HUES6 (cell line): Measurements from ENCODE around the gene RNF31.
A peak's percentile ranks its signal among the peaks of the same experiment; 100 is the strongest.
"Not testable (repeated sequence)": the region's sequence is repeated elsewhere in the genome, so short reads cannot be mapped to it uniquely, and the experiment has no call there.

Experiments
- H3K27ac ChIP-seq: 2 replicates; pipeline ENCODE4 v1.7.0; 2013; ENCODE audit warnings: low read depth, mild to moderate bottlenecking, low read length, inconsistent platforms
- H3K27me3 ChIP-seq: 2 replicates; pipeline ENCODE4 v1.6.1; 2013; ENCODE audit warnings: low read length; ENCODE audit not compliant: control insufficient read depth, insufficient read depth
- H3K36me3 ChIP-seq: 2 replicates; pipeline ENCODE4 v1.6.1; 2013; ENCODE audit warnings: low read length; ENCODE audit not compliant: control insufficient read depth, insufficient read depth
- H3K4me1 ChIP-seq: 2 replicates; pipeline ENCODE4 v1.6.1; 2013; ENCODE audit warnings: low read length; ENCODE audit not compliant: control insufficient read depth, insufficient read depth
- H3K4me3 ChIP-seq: 2 replicates; pipeline ENCODE4 v1.5.1; 2013; ENCODE audit warnings: low read depth, low read length
- H3K9ac ChIP-seq: one replicate; pipeline ENCODE4 v1.6.1; 2013; ENCODE audit warnings: mild to moderate bottlenecking, low read length
- H3K9me3 ChIP-seq: 2 replicates; pipeline ENCODE4 v1.6.1; 2013; ENCODE audit warnings: low read depth, low read length; ENCODE audit not compliant: control insufficient read depth, insufficient read depth

Gene RNF31

DNA sequence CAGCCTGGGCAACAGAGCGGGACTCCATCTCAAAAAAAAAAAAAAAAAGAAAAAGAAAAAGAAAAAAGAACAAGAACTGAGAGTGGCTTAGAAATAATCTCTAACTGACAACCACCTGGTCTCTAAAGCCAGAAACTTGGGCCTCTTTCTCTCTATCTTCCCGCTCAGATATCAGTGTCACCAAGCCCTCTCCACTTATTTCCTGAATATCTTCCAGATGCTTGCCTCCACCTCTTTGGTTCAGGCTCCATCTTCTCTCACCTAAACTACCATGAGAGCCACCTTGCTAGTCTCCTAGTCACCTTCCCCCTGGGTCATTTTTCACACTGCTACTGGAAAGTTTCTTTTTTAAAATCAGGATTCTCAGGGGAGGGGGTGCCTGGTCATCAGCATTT, 49.8 kb downstream of the RNF31 start:
- Histone ChIP-seq H3K36me3 (peaks cover 45% of the 10 kb centered on the region), H3K9me3 (peaks cover 9% of the 10 kb centered on the region), H3K4me3 (peak overlapping the region; percentile 89; the same call in 1 of the 2 replicates), H3K4me1 (peaks cover 6% of the 10 kb centered on the region; the same call in 1 of the 2 replicates), H3K9ac (no peak overlapping the region), H3K27me3 (no peaks in the 10 kb centered on the region), H3K27ac (no peak overlapping the region)

GRCh38 chr14:24198814-24199524, 51.7 kb downstream of the RNF31 start:
- H3K27ac ChIP-seq: no peak overlapping the region
- H3K27me3 ChIP-seq: no peaks in the 10 kb centered on the region
- H3K9ac ChIP-seq: no peak overlapping the region
- peaks cover 38% of the 10 kb centered on the region for H3K36me3 ChIP-seq
- H3K4me1 ChIP-seq: peaks cover 11% of the 10 kb centered on the region
- peaks cover 14% of the 10 kb centered on the region for H3K9me3 ChIP-seq
- H3K4me3 ChIP-seq: no peak overlapping the region

DNA sequence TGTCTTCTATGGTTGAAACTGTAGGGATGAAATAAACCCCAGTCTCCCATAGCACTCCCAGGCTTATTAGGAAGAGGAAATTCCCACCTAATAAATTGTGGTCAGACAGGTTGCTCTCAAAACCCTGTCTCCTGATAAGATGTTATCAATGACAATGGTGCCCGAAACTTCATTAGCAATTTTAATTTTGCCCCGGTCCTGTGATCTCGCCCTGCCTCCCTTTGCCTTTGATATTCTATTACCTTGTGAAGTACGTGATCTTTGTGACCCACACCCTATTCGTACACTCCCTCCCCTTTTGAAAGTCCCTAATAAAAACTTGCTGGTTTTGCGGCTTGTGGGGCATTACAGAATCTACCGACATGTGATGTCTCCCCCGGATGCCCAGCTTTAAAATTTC, 55.2 kb downstream of the RNF31 start:
- H3K27ac ChIP-seq: peak overlapping the region; percentile 86; the same call in 1 of the 2 replicates

GRCh38 chr14:24203249-24203886, 56.1 kb downstream of the RNF31 start:
- H3K4me3 ChIP-seq: peak overlapping the region; percentile 33
- H3K27ac ChIP-seq: peak overlapping the region; percentile 86
- H3K9ac ChIP-seq: peak overlapping the region; percentile 57
- H3K27me3 ChIP-seq, H3K4me1 ChIP-seq: not testable (repeated sequence)
- peaks cover 14% of the 10 kb centered on the region for H3K9me3 ChIP-seq
- peaks cover 73% of the 10 kb centered on the region for H3K36me3 ChIP-seq

More for the DNA sequence above, 55.2 kb downstream of the RNF31 start:
- not testable (repeated sequence) for H3K4me1 ChIP-seq, H3K27me3 ChIP-seq
- H3K9ac ChIP-seq: peak overlapping the region; percentile 57
- H3K9me3 ChIP-seq: peaks cover 14% of the 10 kb centered on the region
- peaks cover 65% of the 10 kb centered on the region for H3K36me3 ChIP-seq
- H3K4me3 ChIP-seq: peak overlapping the region; percentile 33; the same call in 1 of the 2 replicates

- H3K36me3 ChIP-seq: peaks cover 75% of the 10 kb centered on the region
- H3K4me1 ChIP-seq: peaks cover 5% of the 10 kb centered on the region
Observed at GRCh38 chr14:24204163-24205146, 57.2 kb downstream of the RNF31 start.

DNA sequence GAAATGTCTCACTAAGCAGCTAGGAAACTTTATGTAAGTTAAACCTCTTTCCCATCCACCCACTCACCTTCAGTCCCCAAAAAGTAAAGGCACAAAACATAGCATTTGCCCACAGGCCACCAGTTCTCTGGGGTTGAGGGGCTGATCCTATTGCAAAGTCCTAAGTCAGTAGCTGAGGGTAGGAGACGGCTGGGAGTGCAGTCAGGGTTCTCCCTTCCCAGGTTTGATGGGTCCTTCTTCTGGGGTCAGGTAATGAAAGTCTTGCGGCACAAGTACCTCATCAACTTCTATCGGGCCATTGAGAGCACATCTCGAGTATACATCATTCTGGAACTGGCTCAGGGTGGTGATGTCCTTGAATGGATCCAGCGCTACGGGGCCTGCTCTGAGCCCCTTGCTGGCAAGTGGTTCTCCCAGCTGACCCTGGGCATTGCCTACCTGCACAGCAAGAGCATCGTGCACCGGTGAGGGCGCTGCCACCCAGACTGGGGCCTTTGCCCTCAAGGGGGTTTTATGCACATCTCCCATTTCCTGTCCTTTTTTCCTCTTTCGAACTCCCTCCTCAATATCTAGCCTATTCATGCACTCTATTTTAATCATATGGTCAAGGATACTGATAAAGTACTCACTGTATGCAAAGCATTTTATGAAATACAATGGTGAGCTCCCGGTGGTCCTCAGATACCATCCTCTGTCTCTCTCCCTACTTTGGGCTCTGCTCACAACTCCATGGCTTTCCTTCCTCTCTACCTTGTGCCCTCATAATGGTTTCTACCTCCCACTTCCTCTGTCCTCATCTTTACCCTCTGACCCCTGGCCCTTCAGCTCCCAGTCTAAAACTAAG, 59.2 kb downstream of the RNF31 start:
- H3K4me3 ChIP-seq: no peak overlapping the region
- H3K9ac ChIP-seq: no peak overlapping the region
- peaks cover 78% of the 10 kb centered on the region for H3K36me3 ChIP-seq

More at GRCh38 chr14:24204163-24205146, 57.2 kb downstream of the RNF31 start:
- Histone ChIP-seq H3K27ac (no peak overlapping the region), H3K4me3 (no peak overlapping the region), H3K9ac (no peak overlapping the region), H3K9me3 (peaks cover 14% of the 10 kb centered on the region), H3K27me3 (no peaks in the 10 kb centered on the region)

DNA sequence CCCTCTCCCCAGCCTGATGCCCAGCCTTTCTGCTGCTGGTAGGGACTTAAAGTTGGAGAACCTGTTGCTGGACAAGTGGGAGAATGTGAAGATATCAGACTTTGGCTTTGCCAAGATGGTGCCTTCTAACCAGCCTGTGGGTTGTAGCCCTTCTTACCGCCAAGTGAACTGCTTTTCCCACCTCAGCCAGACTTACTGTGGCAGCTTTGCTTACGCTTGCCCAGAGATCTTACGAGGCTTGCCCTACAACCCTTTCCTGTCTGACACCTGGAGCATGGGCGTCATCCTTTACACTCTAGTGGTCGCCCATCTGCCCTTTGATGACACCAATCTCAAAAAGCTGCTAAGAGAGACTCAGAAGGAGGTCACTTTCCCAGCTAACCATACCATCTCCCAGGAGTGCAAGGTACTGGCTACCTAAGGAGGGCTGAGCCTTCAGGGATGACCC, 59.8 kb downstream of the RNF31 start:
- Histone ChIP-seq H3K9me3 (peaks cover 5% of the 10 kb centered on the region; the same call in 1 of the 2 replicates), H3K27ac (no peak overlapping the region), H3K27me3 (no peaks in the 10 kb centered on the region), H3K4me1 (peaks cover 5% of the 10 kb centered on the region), H3K36me3 (peaks cover 77% of the 10 kb centered on the region), H3K9ac (no peak overlapping the region), H3K4me3 (no peak overlapping the region)

More for the DNA sequence above, 59.2 kb downstream of the RNF31 start:
- no peak overlapping the region for H3K27ac ChIP-seq
- H3K4me1 ChIP-seq: peaks cover 5% of the 10 kb centered on the region
- H3K9me3 ChIP-seq: peaks cover 9% of the 10 kb centered on the region
- no peaks in the 10 kb centered on the region for H3K27me3 ChIP-seq

- Histone ChIP-seq H3K9me3 (peaks cover 5% of the 10 kb centered on the region; the same call in 1 of the 2 replicates), H3K27me3 (no peaks in the 10 kb centered on the region), H3K36me3 (peaks cover 76% of the 10 kb centered on the region), H3K4me1 (peaks cover 5% of the 10 kb centered on the region), H3K27ac (no peak overlapping the region), H3K9ac (no peak overlapping the region), H3K4me3 (no peak overlapping the region)
Observed at GRCh38 chr14:24207625-24208024, 60.3 kb downstream of the RNF31 start.
